ENCODE measurements around the gene MB. TPM values are rescaled to one million over a fixed set of nuclear protein-coding genes. Genes with fewer than 3 reads are reported as not detected.

MB gene
- total and polyA plus RNA-seq, 9 of the 15 experiments (the other 6 are each of a cell fraction or from before 2014, with no cell fraction given): not detected

DNA sequence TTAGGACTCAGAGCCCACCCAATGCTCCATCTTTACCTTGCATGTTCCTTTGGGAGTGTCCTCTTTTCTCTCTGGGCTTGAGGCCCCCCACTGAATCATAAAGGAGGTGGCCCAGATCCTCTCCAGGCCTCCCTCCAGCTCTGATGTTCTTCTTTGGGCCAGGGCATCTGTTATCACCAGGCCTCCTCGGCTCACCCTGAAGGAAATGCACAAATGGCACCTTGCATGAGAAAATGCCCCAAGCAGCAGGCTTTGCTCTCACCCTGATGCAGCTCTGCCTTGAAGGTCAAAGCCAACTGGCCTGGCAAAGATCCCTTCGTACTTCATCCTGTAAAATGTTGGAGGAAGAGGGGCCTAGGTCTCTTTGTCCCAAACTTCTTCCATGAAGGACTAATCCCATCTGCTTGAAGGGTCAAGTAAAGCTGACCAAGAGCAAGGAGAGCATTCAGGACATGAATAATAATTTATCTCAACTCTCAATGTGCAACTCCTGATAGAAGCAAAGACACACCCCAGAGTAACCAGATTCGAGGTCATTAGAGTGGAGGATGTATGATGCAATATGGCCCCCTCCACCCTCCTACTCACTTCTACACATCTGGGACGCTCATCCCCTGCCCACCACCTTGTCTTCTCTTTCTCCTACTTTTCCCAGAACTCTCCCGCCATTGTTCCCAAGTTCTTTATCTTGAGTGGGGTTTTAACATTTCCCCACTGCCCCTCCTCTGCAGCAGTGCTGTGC is 40.6 kb upstream of the MB start (continued):
- TF ChIP-seq, protein P1, sequence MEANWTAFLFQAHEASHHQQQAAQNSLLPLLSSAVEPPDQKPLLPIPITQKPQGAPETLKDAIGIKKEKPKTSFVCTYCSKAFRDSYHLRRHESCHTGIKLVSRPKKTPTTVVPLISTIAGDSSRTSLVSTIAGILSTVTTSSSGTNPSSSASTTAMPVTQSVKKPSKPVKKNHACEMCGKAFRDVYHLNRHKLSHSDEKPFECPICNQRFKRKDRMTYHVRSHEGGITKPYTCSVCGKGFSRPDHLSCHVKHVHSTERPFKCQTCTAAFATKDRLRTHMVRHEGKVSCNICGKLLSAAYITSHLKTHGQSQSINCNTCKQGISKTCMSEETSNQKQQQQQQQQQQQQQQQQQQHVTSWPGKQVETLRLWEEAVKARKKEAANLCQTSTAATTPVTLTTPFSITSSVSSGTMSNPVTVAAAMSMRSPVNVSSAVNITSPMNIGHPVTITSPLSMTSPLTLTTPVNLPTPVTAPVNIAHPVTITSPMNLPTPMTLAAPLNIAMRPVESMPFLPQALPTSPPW (CRISPR knock-in tag; IDR thresholded peaks at IDR 0.05): peak; percentile 64
- TF ChIP-seq SMAD1 (IDR thresholded peaks at IDR 0.05; ENCODE audit: low read depth, low read length, partially characterized antibody) (no peak), DDX20 (tag; IDR thresholded peaks at IDR 0.05; ENCODE audit: low read depth) (no peak), TCF3 (CRISPR knock-in tag; IDR thresholded peaks at IDR 0.05) (peak; percentile 77), SPI1 (IDR thresholded peaks at IDR 0.05; ENCODE audit: borderline replicate concordance, low read depth, low read length) (no peak), DPF2 (IDR thresholded peaks at IDR 0.05) (peak; percentile 39; the same call in 1 of the 2 replicates), TEAD4 (IDR thresholded peaks at IDR 0.05; ENCODE audit: low read length) (peak; percentile 69; the same call in 1 of the 2 replicates), TEAD4 (CRISPR knock-in tag; IDR thresholded peaks at IDR 0.05; ENCODE audit: borderline replicate concordance) (no peak), SMARCA4 (IDR thresholded peaks at IDR 0.05) (peak; percentile 46; the same call in 1 of the 2 replicates), HNRNPH1 (optimal IDR thresholded peaks at IDR 0.05; ENCODE audit: low read depth, low read length) (no peak), ZNF239 (CRISPR knock-in tag; IDR thresholded peaks at IDR 0.05) (no peak), MEF2A (IDR thresholded peaks at IDR 0.05; ENCODE audit: control insufficient read depth, low read depth, low read length) (no peak), ZBTB1 (CRISPR knock-in tag; IDR thresholded peaks at IDR 0.05; ENCODE audit: borderline replicate concordance, low read depth) (no peak), SIX5 (IDR thresholded peaks at IDR 0.05; ENCODE audit: borderline replicate concordance in 1 of 2, insufficient read depth in 1 of 2, low read depth in 1 of 2, low read length in 2 of 2) (no peak), ZNF766 (CRISPR knock-in tag; conservative IDR thresholded peaks at IDR 0.05) (0 out of 2 replicates have a peak, but pooled peaks have one; percentile 28), EP300 (IDR thresholded peaks at IDR 0.05; ENCODE audit: low read length) (peak; percentile 77), CTBP1 (IDR thresholded peaks at IDR 0.05; ENCODE audit: borderline replicate concordance) (no peak; the same call in 1 of the 2 replicates), FOSL1 (tag; conservative IDR thresholded peaks at IDR 0.05) (peak; percentile 41), ZNF778 (CRISPR knock-in tag; IDR thresholded peaks at IDR 0.05) (no peak), ZNF444 (CRISPR knock-in tag; IDR thresholded peaks at IDR 0.05) (no peak), CBX2 (IDR thresholded peaks at IDR 0.05; ENCODE audit: insufficient read depth, low read length, poor library complexity, severe bottlenecking) (no peak), TRIM24 (IDR thresholded peaks at IDR 0.05) (peak; percentile 65 to 78; a peak in 3 of 4 replicates)
- TF ChIP-seq, protein P2, sequence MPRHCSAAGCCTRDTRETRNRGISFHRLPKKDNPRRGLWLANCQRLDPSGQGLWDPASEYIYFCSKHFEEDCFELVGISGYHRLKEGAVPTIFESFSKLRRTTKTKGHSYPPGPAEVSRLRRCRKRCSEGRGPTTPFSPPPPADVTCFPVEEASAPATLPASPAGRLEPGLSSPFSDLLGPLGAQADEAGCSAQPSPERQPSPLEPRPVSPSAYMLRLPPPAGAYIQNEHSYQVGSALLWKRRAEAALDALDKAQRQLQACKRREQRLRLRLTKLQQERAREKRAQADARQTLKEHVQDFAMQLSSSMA (CRISPR knock-in tag; IDR thresholded peaks at IDR 0.05): no peak
- TF ChIP-seq, protein P3, sequence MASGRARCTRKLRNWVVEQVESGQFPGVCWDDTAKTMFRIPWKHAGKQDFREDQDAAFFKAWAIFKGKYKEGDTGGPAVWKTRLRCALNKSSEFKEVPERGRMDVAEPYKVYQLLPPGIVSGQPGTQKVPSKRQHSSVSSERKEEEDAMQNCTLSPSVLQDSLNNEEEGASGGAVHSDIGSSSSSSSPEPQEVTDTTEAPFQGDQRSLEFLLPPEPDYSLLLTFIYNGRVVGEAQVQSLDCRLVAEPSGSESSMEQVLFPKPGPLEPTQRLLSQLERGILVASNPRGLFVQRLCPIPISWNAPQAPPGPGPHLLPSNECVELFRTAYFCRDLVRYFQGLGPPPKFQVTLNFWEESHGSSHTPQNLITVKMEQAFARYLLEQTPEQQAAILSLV (tag; IDR thresholded peaks at IDR 0.05): peak; percentile 86
